Neural progenitor cell (in vitro differentiated cells): ENCODE results near the gene SLC35F4. TPM values are rescaled to one million over a fixed set of nuclear protein-coding genes. Genes with fewer than 3 reads are reported as not detected.

Experiments
- DNase-seq: peaks from one replicate; pipeline ENCODE4 v3.0.0-alpha.2; 2016; ENCODE audit warnings: low spot score
- H2AFZ ChIP-seq: fragments of 200-600 bp; sonication (generic); replicated peaks from 2 replicates; pipeline ENCODE4 v1.6.1; 2016; ENCODE audit warnings: antibody characterized with exemption
- H3F3A ChIP-seq: fragments of 200-600 bp; sonication (generic); 2 replicates; pipeline ENCODE4 v1.6.1; 2016; ENCODE audit warnings: antibody characterized with exemption, low read depth
- H3K27ac ChIP-seq: fragments of 200-600 bp; sonication (generic); 2 replicates; pipeline ENCODE4 v1.5.1; 2016; ENCODE audit warnings: mild to moderate bottlenecking
- H3K27me3 ChIP-seq: fragments of 200-600 bp; sonication (generic); 2 replicates; pipeline ENCODE4 v1.6.1; 2016; ENCODE audit warnings: mild to moderate bottlenecking, moderate library complexity
- H3K36me3 ChIP-seq: fragments of 200-600 bp; sonication (generic); 2 replicates; pipeline ENCODE4 v1.5.1; 2016
- H3K4me1 ChIP-seq: fragments of 200-600 bp; sonication (generic); 2 replicates; pipeline ENCODE4 v1.6.1; 2016; ENCODE audit warnings: mixed run types
- H3K4me2 ChIP-seq: fragments of 200-600 bp; sonication (generic); 2 replicates; pipeline ENCODE4 v1.6.1; 2016
- H3K4me3 ChIP-seq: fragments of 200-600 bp; sonication (generic); 2 replicates; pipeline ENCODE4 v1.5.1; 2016
- H3K79me2 ChIP-seq: fragments of 200-600 bp; sonication (generic); 2 replicates; pipeline ENCODE4 v1.6.1; 2016; ENCODE audit warnings: low read depth
- H3K9ac ChIP-seq: fragments of 200-600 bp; sonication (generic); 2 replicates; pipeline ENCODE4 v1.6.1; 2016
- H3K9me3 ChIP-seq: fragments of 200-600 bp; sonication (generic); 2 replicates; pipeline ENCODE4 v1.5.1; 2016; ENCODE audit warnings: low read depth
- H4K20me1 ChIP-seq: fragments of 200-600 bp; sonication (generic); 2 replicates; pipeline ENCODE4 v1.6.1; 2016; ENCODE audit warnings: low read depth
- H3K27ac Mint-ChIP-seq: 3 replicates; pipeline ENCODE4 v1.8.0; 2021; ENCODE audit warnings: mixed read lengths
- H3K27me3 Mint-ChIP-seq: 2 replicates; pipeline ENCODE4 v1.8.0; 2022; ENCODE audit warnings: low read depth, mild to moderate bottlenecking, inconsistent platforms, moderate library complexity, mixed read lengths; ENCODE audit not compliant: insufficient read depth
- H3K36me3 Mint-ChIP-seq: 3 replicates; pipeline ENCODE4 v1.8.0; 2021; ENCODE audit warnings: mixed read lengths
- H3K4me1 Mint-ChIP-seq: 3 replicates; pipeline ENCODE4 v1.8.0; 2021; ENCODE audit warnings: mixed read lengths
- H3K4me3 Mint-ChIP-seq: 3 replicates; pipeline ENCODE4 v1.8.0; 2021; ENCODE audit warnings: mild to moderate bottlenecking, moderate library complexity, mixed read lengths
- H3K9me3 Mint-ChIP-seq: 3 replicates; pipeline ENCODE4 v1.8.0; 2020; ENCODE audit warnings: mixed read lengths
- CTCF ChIP-seq: fragments of 200-600 bp; sonication (generic); IDR thresholded peaks from 2 replicates; pipeline ENCODE4 v1.5.1; 2017; ENCODE audit warnings: antibody characterized with exemption, mild to moderate bottlenecking
- EZH2 ChIP-seq: fragments of 200-600 bp; sonication (generic); IDR thresholded peaks from 2 replicates; pipeline ENCODE4 v1.6.1; 2017; ENCODE audit warnings: antibody characterized with exemption, mild to moderate bottlenecking, moderate library complexity
- EZH2phosphoT487 ChIP-seq: fragments of 200-600 bp; sonication (generic); IDR thresholded peaks from 2 replicates; pipeline ENCODE4 v1.6.1; 2017; ENCODE audit warnings: antibody characterized with exemption
- total RNA-seq: library from RNA; depleted of rRNA; stranded (reverse); fragments of >200 nt; gene quantifications from 2 replicates; pipeline ENCODE4 v1.2.3, GENCODE V29; 2015; ENCODE audit warnings: low replicate concordance

SLC35F4 gene
- total RNA-seq, 1 donor from 2014 or later: not detected

GRCh38 chr14:57737598-57737997 is 128.3 kb downstream of the SLC35F4 start:
- Histone ChIP-seq H3K4me1 (no peaks in the 10 kb centered on the region), H3K79me2 (no peaks in the 10 kb centered on the region), H4K20me1 (no peaks in the 10 kb centered on the region), H3K4me3 (no peak overlapping the region), H2AFZ (no peak overlapping the region), H3F3A (no peaks in the 10 kb centered on the region), H3K36me3 (no peaks in the 10 kb centered on the region), H3K27ac (no peak overlapping the region), H3K4me2 (no peak overlapping the region), H3K9me3 (no peaks in the 10 kb centered on the region), H3K27me3 (no peaks in the 10 kb centered on the region), H3K9ac (no peak overlapping the region)
- H3K4me3 Mint-ChIP-seq: no peak overlapping the region
- no peak for DNase-seq
- H3K36me3 Mint-ChIP-seq: no peaks in the 10 kb centered on the region
- H3K4me1 Mint-ChIP-seq: no peaks in the 10 kb centered on the region
- no peaks in the 10 kb centered on the region for H3K9me3 Mint-ChIP-seq
- H3K27me3 Mint-ChIP-seq: no peaks in the 10 kb centered on the region
- H3K27ac Mint-ChIP-seq: no peak overlapping the region
- TF ChIP-seq EZH2phosphoT487 (no peak), EZH2 (no peak), CTCF (no peak)

- no peaks in the 10 kb centered on the region for H3K9me3 ChIP-seq
- no peaks in the 10 kb centered on the region for H3F3A ChIP-seq
- no peaks in the 10 kb centered on the region for H3K27me3 ChIP-seq
- TF ChIP-seq EZH2phosphoT487 (no peak), EZH2 (no peak), CTCF (no peak)
- H3K27me3 Mint-ChIP-seq: no peaks in the 10 kb centered on the region
- no peak for DNase-seq
- H3K4me1 Mint-ChIP-seq: no peaks in the 10 kb centered on the region
- no peaks in the 10 kb centered on the region for H3K4me1 ChIP-seq
- H3K36me3 ChIP-seq: no peaks in the 10 kb centered on the region
- H3K4me3 Mint-ChIP-seq: no peak overlapping the region
- H3K36me3 Mint-ChIP-seq: no peaks in the 10 kb centered on the region
- no peak overlapping the region for H3K9ac ChIP-seq
- H3K79me2 ChIP-seq: no peaks in the 10 kb centered on the region
- H4K20me1 ChIP-seq: no peaks in the 10 kb centered on the region
- H3K9me3 Mint-ChIP-seq: no peaks in the 10 kb centered on the region
- no peak overlapping the region for H3K27ac ChIP-seq
- H3K4me3 ChIP-seq: no peak overlapping the region
- H3K4me2 ChIP-seq: no peak overlapping the region
- no peak overlapping the region for H3K27ac Mint-ChIP-seq
- no peak overlapping the region for H2AFZ ChIP-seq
Measured at GRCh38 chr14:57736391-57736790, 129.5 kb downstream of the SLC35F4 start.

DNA sequence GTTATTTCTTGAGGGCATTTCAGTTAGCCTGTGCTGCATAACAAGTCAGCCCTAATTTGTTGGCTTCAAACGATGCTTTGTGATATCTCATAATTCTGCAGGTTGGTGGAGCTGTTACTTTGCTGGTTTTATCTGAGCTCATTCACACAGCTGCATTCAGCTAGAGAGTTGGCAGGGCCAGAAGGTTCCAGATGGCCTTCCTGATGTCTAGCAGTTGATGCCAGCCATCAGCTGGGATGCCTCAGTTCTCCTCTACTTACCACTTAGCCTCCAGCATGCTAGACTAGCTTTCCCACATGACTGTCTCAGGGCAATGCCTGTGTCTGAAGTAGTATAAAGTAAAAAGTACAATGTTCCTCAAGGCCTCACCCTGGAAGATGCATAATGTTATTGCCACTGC is 130.6 kb downstream of the SLC35F4 start:
- Histone ChIP-seq H3K9me3 (no peaks in the 10 kb centered on the region), H4K20me1 (no peaks in the 10 kb centered on the region), H3K79me2 (no peaks in the 10 kb centered on the region), H3K36me3 (no peaks in the 10 kb centered on the region), H2AFZ (no peak overlapping the region), H3K27me3 (no peaks in the 10 kb centered on the region), H3K4me2 (no peak overlapping the region), H3F3A (no peaks in the 10 kb centered on the region), H3K9ac (no peak overlapping the region), H3K27ac (no peak overlapping the region), H3K4me1 (no peaks in the 10 kb centered on the region), H3K4me3 (no peak overlapping the region)
- Mint-ChIP-seq H3K36me3 (no peaks in the 10 kb centered on the region), H3K4me1 (no peaks in the 10 kb centered on the region), H3K27me3 (no peaks in the 10 kb centered on the region), H3K27ac (no peak overlapping the region), H3K9me3 (no peaks in the 10 kb centered on the region), H3K4me3 (no peak overlapping the region)
- no peak for DNase-seq
- TF ChIP-seq CTCF (no peak), EZH2 (no peak), EZH2phosphoT487 (no peak)
